SK-N-MC (cell line): ENCODE measurements around the gene MAS1L.

Experiments
- EZH2 ChIP-seq: fragments of 200-600 bp; sonication (generic); IDR thresholded peaks from one replicate; pipeline ENCODE4 v1.6.1; 2017; ENCODE audit warnings: antibody characterized with exemption
- FOXP2 ChIP-seq: optimal IDR thresholded peaks from 2 replicates; pipeline ENCODE3; 2011; ENCODE audit warnings: mild to moderate bottlenecking, moderate library complexity; ENCODE audit not compliant: insufficient read depth; ENCODE audit errors: extremely low read length, control extremely low read depth
- POLR2AphosphoS5 ChIP-seq: IDR thresholded peaks from 2 replicates; pipeline ENCODE4 v1.6.1; 2012; ENCODE audit warnings: mild to moderate bottlenecking, low read depth, low read length, borderline replicate concordance

DNA sequence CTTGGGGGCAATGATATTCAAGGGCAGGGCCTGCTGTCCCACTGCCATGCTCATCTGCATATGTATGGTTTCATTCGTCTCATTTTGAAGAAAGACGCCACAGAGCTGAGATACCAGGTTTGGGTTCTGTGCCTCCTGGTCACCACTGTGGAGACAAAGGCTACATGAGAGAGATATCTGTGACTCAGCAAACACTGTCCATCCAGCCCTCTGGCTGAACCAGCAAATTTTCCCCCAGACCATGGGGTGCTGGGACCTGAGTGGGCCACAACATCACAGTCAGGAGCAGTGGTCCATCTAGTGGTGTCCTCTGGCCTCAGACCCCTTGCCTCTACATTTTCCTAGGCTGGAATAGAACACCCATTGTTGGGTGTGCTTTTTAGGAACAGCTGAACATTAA lies at the start of gene MAS1L:
- no peak for TF ChIP-seq POLR2AphosphoS5
- TF ChIP-seq EZH2 = no peak
- TF ChIP-seq FOXP2 = no peak
